Neuronal stem cell (in vitro differentiated cells): Measurements from ENCODE around the gene ADIPOR2.

ENCODE experiments used
- DNase-seq: peaks from one replicate; pipeline ENCODE4 v3.0.0-alpha.2; 2013; ENCODE audit warnings: low spot score
- H2AFZ ChIP-seq: one replicate; pipeline ENCODE4 v1.6.1; 2013; ENCODE audit warnings: mild to moderate bottlenecking, low read length, inconsistent platforms
- H2AK5ac ChIP-seq: 2 replicates; pipeline ENCODE4 v1.6.1; 2013; ENCODE audit warnings: low read depth, mild to moderate bottlenecking, inconsistent platforms, low read length, moderate library complexity, mixed read lengths
- H2BK120ac ChIP-seq: 2 replicates; pipeline ENCODE4 v1.6.1; 2013; ENCODE audit warnings: low read depth, mild to moderate bottlenecking, inconsistent platforms, low read length, moderate library complexity, mixed read lengths
- H2BK12ac ChIP-seq: one replicate; pipeline ENCODE4 v1.6.1; 2013; ENCODE audit warnings: low read length, inconsistent platforms
- H2BK15ac ChIP-seq: 2 replicates; pipeline ENCODE4 v1.6.1; 2013; ENCODE audit warnings: mild to moderate bottlenecking, low read length, inconsistent platforms, mixed read lengths
- H2BK5ac ChIP-seq: one replicate; pipeline ENCODE4 v1.6.1; 2013; ENCODE audit warnings: inconsistent platforms, mild to moderate bottlenecking, low read length, moderate library complexity
- H3K14ac ChIP-seq: one replicate; pipeline ENCODE4 v1.6.1; 2013; ENCODE audit warnings: low read length, inconsistent platforms
- H3K18ac ChIP-seq: 2 replicates; pipeline ENCODE4 v1.6.1; 2013; ENCODE audit warnings: low read length, inconsistent platforms
- H3K23ac ChIP-seq: 2 replicates; pipeline ENCODE4 v1.6.1; 2013; ENCODE audit warnings: low read depth, mild to moderate bottlenecking, mixed read lengths, low read length, inconsistent platforms; ENCODE audit not compliant: poor library complexity
- H3K27ac ChIP-seq: replicated peaks from 3 replicates; pipeline ENCODE4 v1.5.1; 2013; ENCODE audit warnings: low read length, inconsistent platforms
- H3K27me3 ChIP-seq, 3 experiments: 2 replicates each; pipeline ENCODE4 v1.6.1; 2013; ENCODE audit warnings: low read length in 3 of 3, mild to moderate bottlenecking in 2 of 3, inconsistent platforms in 1 of 3, low read depth in 1 of 3, mixed read lengths in 1 of 3, moderate library complexity in 1 of 3; ENCODE audit not compliant: control insufficient read depth in 3 of 3, insufficient read depth in 3 of 3
- H3K36me3 ChIP-seq, 2 donors: replicated peaks in 1 of 2; 2 replicates each; pipeline ENCODE4 v1.6.1; 2013; ENCODE audit warnings: low read length in 2 of 2; ENCODE audit not compliant: control insufficient read depth in 2 of 2, insufficient read depth in 2 of 2
- H3K4ac ChIP-seq: 2 replicates; pipeline ENCODE4 v1.6.1; 2013; ENCODE audit warnings: inconsistent platforms, mild to moderate bottlenecking, low read length, moderate library complexity
- H3K4me1 ChIP-seq, 2 donors: 1 replicate in 1 of 2; 2 replicates in 1 of 2; pipeline ENCODE4 v1.6.1; 2013; ENCODE audit warnings: low read length in 2 of 2, low read depth in 1 of 2; ENCODE audit not compliant: control insufficient read depth in 2 of 2, insufficient read depth in 1 of 2
- H3K4me2 ChIP-seq: one replicate; pipeline ENCODE4 v1.6.1; 2013; ENCODE audit warnings: mild to moderate bottlenecking, low read length, inconsistent platforms; ENCODE audit not compliant: insufficient read depth, poor library complexity, severe bottlenecking
- H3K4me3 ChIP-seq, 2 donors: 2 replicates each; pipeline ENCODE4 v1.5.1; 2013; ENCODE audit warnings: low read length in 2 of 2, mild to moderate bottlenecking in 2 of 2, inconsistent platforms in 1 of 2, moderate library complexity in 1 of 2
- H3K79me1 ChIP-seq: one replicate; pipeline ENCODE4 v1.6.1; 2013; ENCODE audit warnings: low read depth, mild to moderate bottlenecking, inconsistent platforms, low read length, moderate library complexity
- H3K9ac ChIP-seq: one replicate; pipeline ENCODE4 v1.6.1; 2013; ENCODE audit warnings: mild to moderate bottlenecking, low read depth, low read length, inconsistent platforms; ENCODE audit not compliant: poor library complexity
- H3K9me3 ChIP-seq, 2 donors: replicated peaks in 1 of 2; 2 replicates each; pipeline versions ENCODE3 to v1.6.1; 2013; ENCODE audit warnings: low read length in 2 of 2, mild to moderate bottlenecking in 2 of 2, inconsistent platforms in 1 of 2, low read depth in 1 of 2, mixed read lengths in 1 of 2, moderate library complexity in 1 of 2; ENCODE audit not compliant: control insufficient read depth in 2 of 2, insufficient read depth in 1 of 2
- H4K8ac ChIP-seq: one replicate; pipeline ENCODE4 v1.6.1; 2013; ENCODE audit warnings: low read depth, mild to moderate bottlenecking, inconsistent platforms, low read length, moderate library complexity
- H4K91ac ChIP-seq: one replicate; pipeline ENCODE4 v1.6.1; 2013; ENCODE audit warnings: low read length, low read depth, mild to moderate bottlenecking, inconsistent platforms; ENCODE audit not compliant: poor library complexity
- WGBS, 2 donors: extraction: QIAGEN DNeasy Blood & Tissue Kit; methylation state at CpG; one replicate each; pipeline ENCODE4 v1.1.7; 2013; ENCODE audit warnings: missing lambda C conversion rate in 2 of 2, mixed read lengths in 1 of 2; ENCODE audit not compliant: insufficient read length in 2 of 2, insufficient replicate concordance in 1 of 2; ENCODE audit errors: extremely low coverage in 2 of 2; 5-methylcytosine and 5-hydroxymethylcytosine counted together

The ADIPOR2 gene

GRCh38 chr12:1744932-1745331 lies 54.1 kb downstream of the ADIPOR2 start:
- H3K4me1 ChIP-seq: peaks cover 0 to 3% of the 10 kb centered on the region in 2 donors
- H4K8ac ChIP-seq: no peak overlapping the region
- H3K9ac ChIP-seq: no peak overlapping the region
- no peaks in the 10 kb centered on the region for H3K27me3 ChIP-seq
- H3K23ac ChIP-seq: no peak overlapping the region
- no peak overlapping the region for H3K4me2 ChIP-seq
- no peak overlapping the region for H4K91ac ChIP-seq
- H2BK120ac ChIP-seq: no peak overlapping the region
- DNase-seq: no peak
- no peaks in the 10 kb centered on the region for H3K36me3 ChIP-seq
- H2BK15ac ChIP-seq: no peak overlapping the region
- H3K14ac ChIP-seq: no peak overlapping the region
- H3K4me3 ChIP-seq: no peak overlapping the region
- no peak overlapping the region for H3K4ac ChIP-seq
- no peak overlapping the region for H2AK5ac ChIP-seq
- no peak overlapping the region for H2BK5ac ChIP-seq
- no peak overlapping the region for H2BK12ac ChIP-seq
- H3K18ac ChIP-seq: no peak overlapping the region
- H3K79me1 ChIP-seq: peaks cover 1% of the 10 kb centered on the region
- H3K9me3 ChIP-seq: peaks cover 2 to 16% of the 10 kb centered on the region in 2 donors
- H2AFZ ChIP-seq: no peak overlapping the region
- H3K27ac ChIP-seq: no peak overlapping the region
- WGBS, 2 donors: no CpG with 5 or more reads among the region's 2 CpGs

DNA sequence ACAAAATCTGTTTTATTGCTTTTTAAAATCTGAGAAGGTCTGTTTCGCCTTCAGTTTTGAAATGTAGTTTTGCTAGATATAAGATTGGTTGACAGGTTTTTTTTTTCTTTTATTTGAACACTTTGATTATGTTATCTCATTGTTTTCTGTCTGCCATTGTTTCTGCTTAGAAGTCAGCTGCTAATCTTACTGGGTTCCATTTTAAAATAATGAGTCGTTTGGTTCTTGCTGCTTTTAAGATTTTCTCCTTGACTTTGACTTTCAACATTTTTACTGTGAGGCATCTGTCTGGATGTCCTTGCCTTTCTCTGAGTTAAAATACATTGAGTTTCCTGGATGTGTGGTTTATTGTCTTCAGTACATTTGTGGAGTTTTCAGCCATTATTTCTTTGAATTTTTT lies 56.7 kb downstream of the ADIPOR2 start:
- Histone ChIP-seq H2BK120ac (no peak overlapping the region), H4K8ac (no peak overlapping the region), H3K36me3 (peaks cover 0 to 2% of the 10 kb centered on the region in 2 donors), H4K91ac (no peak overlapping the region), H3K23ac (no peak overlapping the region), H3K9ac (no peak overlapping the region), H3K4ac (no peak overlapping the region), H3K27me3 (no peaks in the 10 kb centered on the region), H3K79me1 (no peaks in the 10 kb centered on the region), H2BK5ac (no peak overlapping the region), H3K4me3 (no peak overlapping the region), H3K18ac (no peak overlapping the region), H3K14ac (no peak overlapping the region), H3K27ac (no peak overlapping the region), H3K4me1 (no peaks in the 10 kb centered on the region), H2BK12ac (no peak overlapping the region), H3K9me3 (peaks cover 2 to 16% of the 10 kb centered on the region in 2 donors), H2BK15ac (no peak overlapping the region), H3K4me2 (no peak overlapping the region), H2AK5ac (no peak overlapping the region), H2AFZ (no peak overlapping the region)
- WGBS, 2 donors: no CpG with 5 or more reads among the region's 2 CpGs
- DNase-seq: no peak

DNA sequence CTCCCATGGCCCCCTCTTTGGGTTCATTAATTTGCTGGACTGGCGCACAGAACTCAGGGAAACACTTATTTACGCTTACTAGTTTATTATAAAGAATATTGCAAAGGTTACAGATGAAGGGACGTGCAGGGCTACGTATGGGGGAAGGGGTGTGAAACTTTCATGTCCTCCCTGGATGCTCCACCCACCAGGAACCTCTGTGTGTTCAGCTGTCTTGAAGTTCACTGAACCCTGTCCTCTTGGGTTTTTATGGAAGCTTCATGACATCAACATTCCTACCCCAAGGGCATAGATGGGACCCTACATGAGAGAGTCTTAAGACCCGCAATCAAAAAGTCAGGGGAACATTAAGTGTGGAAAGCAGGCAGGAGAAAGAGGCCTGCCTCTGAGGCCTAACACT lies 58.1 kb downstream of the ADIPOR2 start:
- H3K4me2 ChIP-seq: no peak overlapping the region
- H3K23ac ChIP-seq: no peak overlapping the region
- H3K79me1 ChIP-seq: no peaks in the 10 kb centered on the region
- no peak overlapping the region for H3K4ac ChIP-seq
- no peak overlapping the region for H3K27ac ChIP-seq
- H2AFZ ChIP-seq: no peak overlapping the region
- peaks cover 2 to 16% of the 10 kb centered on the region in 2 donors for H3K9me3 ChIP-seq
- no peak overlapping the region for H4K8ac ChIP-seq
- no CpG with 5 or more reads among the region's 5 CpGs for WGBS, 2 donors
- no peak overlapping the region for H3K9ac ChIP-seq
- no peaks in the 10 kb centered on the region for H3K4me1 ChIP-seq
- H2AK5ac ChIP-seq: no peak overlapping the region
- DNase-seq: no peak
- H2BK120ac ChIP-seq: no peak overlapping the region
- no peak overlapping the region for H3K14ac ChIP-seq
- no peak overlapping the region for H3K18ac ChIP-seq
- H3K4me3 ChIP-seq: no peak overlapping the region
- no peak overlapping the region for H4K91ac ChIP-seq
- no peaks in the 10 kb centered on the region for H3K27me3 ChIP-seq
- H2BK12ac ChIP-seq: no peak overlapping the region
- no peak overlapping the region for H2BK5ac ChIP-seq
- H3K36me3 ChIP-seq: peaks cover 0 to 4% of the 10 kb centered on the region in 2 donors
- H2BK15ac ChIP-seq: no peak overlapping the region

GRCh38 chr12:1750300-1750699 lies 59.4 kb downstream of the ADIPOR2 start:
- no peak overlapping the region for H3K4ac ChIP-seq

More at GRCh38 chr12:1750300-1750699, 59.4 kb downstream of the ADIPOR2 start:
- Histone ChIP-seq H4K91ac (no peak overlapping the region), H3K27ac (no peak overlapping the region), H3K4me3 (no peak overlapping the region), H2BK120ac (no peak overlapping the region), H3K14ac (no peak overlapping the region), H2BK5ac (no peak overlapping the region), H3K23ac (no peak overlapping the region), H3K18ac (no peak overlapping the region), H3K27me3 (no peaks in the 10 kb centered on the region), H2BK12ac (no peak overlapping the region), H2BK15ac (no peak overlapping the region), H3K4me1 (no peaks in the 10 kb centered on the region), H3K9ac (no peak overlapping the region), H2AFZ (no peak overlapping the region), H3K4me2 (no peak overlapping the region), H3K9me3 (peaks cover 2 to 16% of the 10 kb centered on the region in 2 donors), H3K79me1 (no peaks in the 10 kb centered on the region), H3K36me3 (peaks cover 0 to 15% of the 10 kb centered on the region in 2 donors), H2AK5ac (no peak overlapping the region), H4K8ac (no peak overlapping the region)
- no CpG with 5 or more reads among the region's 3 CpGs for WGBS, 2 donors
- DNase-seq: no peak
